ENCODE results near the gene CMIP. TPM values are rescaled to one million over a fixed set of nuclear protein-coding genes. Genes with fewer than 3 reads are reported as not detected.

CMIP gene
- polyA plus RNA-seq, 1 donor from 2014 or later = 15.1 TPM

GRCh38 chr16:81748476-81749198, 304.0 kb downstream of the CMIP start:
- no peaks in the 10 kb centered on the region for H3K9me2 ChIP-seq (ENCODE audit: insufficient read depth, low read length)
- H3K36me3 ChIP-seq (ENCODE audit: insufficient read depth, low read length) = no peaks in the 10 kb centered on the region
- no peak overlapping the region for H3K9ac ChIP-seq (ENCODE audit: low read length)
- no peaks in the 10 kb centered on the region for H4K20me1 ChIP-seq (ENCODE audit: insufficient read depth)
- no peak overlapping the region for H3K4me2 ChIP-seq (ENCODE audit: low read length)
- no peaks in the 10 kb centered on the region for H3K27me3 ChIP-seq (ENCODE audit: insufficient read depth, low read depth, low read length)
- H3F3A ChIP-seq (ENCODE audit: insufficient read depth, low read length, poor library complexity, severe bottlenecking) = no peaks in the 10 kb centered on the region
- no peaks in the 10 kb centered on the region for H3K79me2 ChIP-seq (replicated peaks; ENCODE audit: insufficient read depth, low read length)
- H3K4me3 ChIP-seq (ENCODE audit: low read length) = no peak overlapping the region
- TF ChIP-seq REST (IDR thresholded peaks at IDR 0.05; ENCODE audit: borderline replicate concordance) (no peak), MXI1 (conservative IDR thresholded peaks at IDR 0.05; ENCODE audit: poor library complexity, severe bottlenecking) (no peak), POLR2AphosphoS5 (IDR thresholded peaks at IDR 0.05) (no peak), CTCF (IDR thresholded peaks at IDR 0.05; ENCODE audit: poor library complexity, severe bottlenecking) (no peak), EZH2 (IDR thresholded peaks at IDR 0.05; ENCODE audit: borderline replicate concordance, insufficient read depth, low read length, poor library complexity, severe bottlenecking) (no peak), RAD21 (conservative IDR thresholded peaks at IDR 0.05) (no peak), EP300 (conservative IDR thresholded peaks at IDR 0.05; ENCODE audit: poor library complexity, severe bottlenecking) (no peak), TAF1 (IDR thresholded peaks at IDR 0.05; ENCODE audit: low read depth) (no peak), SMC3 (conservative IDR thresholded peaks at IDR 0.05; ENCODE audit: poor library complexity) (no peak)
- H3K27ac ChIP-seq (ENCODE audit: low read length) = no peak overlapping the region
- H2AFZ ChIP-seq (ENCODE audit: low read depth, low read length) = no peak overlapping the region
- H3K9me3 ChIP-seq (ENCODE audit: low read length) = no peaks in the 10 kb centered on the region

GRCh38 chr16:81752225-81752875, 307.7 kb downstream of the CMIP start:
- no peaks in the 10 kb centered on the region for H3K79me2 ChIP-seq (replicated peaks; ENCODE audit: insufficient read depth, low read length)
- H3K27ac ChIP-seq (ENCODE audit: low read length) = no peak overlapping the region
- H3K4me3 ChIP-seq (ENCODE audit: low read length) = no peak overlapping the region
- no peak overlapping the region for H3K9ac ChIP-seq (ENCODE audit: low read length)
- no peaks in the 10 kb centered on the region for H3K9me2 ChIP-seq (ENCODE audit: insufficient read depth, low read length)
- no peak overlapping the region for H3K4me2 ChIP-seq (ENCODE audit: low read length)
- no peaks in the 10 kb centered on the region for H3K27me3 ChIP-seq (ENCODE audit: insufficient read depth, low read depth, low read length)
- H2AFZ ChIP-seq (ENCODE audit: low read depth, low read length) = no peak overlapping the region
- no peak for TF ChIP-seq EZH2 (IDR thresholded peaks at IDR 0.05; ENCODE audit: borderline replicate concordance, insufficient read depth, low read length, poor library complexity, severe bottlenecking)
- no peak for TF ChIP-seq TAF1 (IDR thresholded peaks at IDR 0.05; ENCODE audit: low read depth)
- TF ChIP-seq POLR2AphosphoS5 (IDR thresholded peaks at IDR 0.05) = no peak
- TF ChIP-seq RAD21 (conservative IDR thresholded peaks at IDR 0.05) = no peak
- no peak for TF ChIP-seq REST (IDR thresholded peaks at IDR 0.05; ENCODE audit: borderline replicate concordance)
- TF ChIP-seq CTCF (IDR thresholded peaks at IDR 0.05; ENCODE audit: poor library complexity, severe bottlenecking) = no peak
- TF ChIP-seq SMC3 (conservative IDR thresholded peaks at IDR 0.05; ENCODE audit: poor library complexity) = no peak
- no peak for TF ChIP-seq EP300 (conservative IDR thresholded peaks at IDR 0.05; ENCODE audit: poor library complexity, severe bottlenecking)
- no peak for TF ChIP-seq MXI1 (conservative IDR thresholded peaks at IDR 0.05; ENCODE audit: poor library complexity, severe bottlenecking)
- no peaks in the 10 kb centered on the region for H3K9me3 ChIP-seq (ENCODE audit: low read length)
- no peaks in the 10 kb centered on the region for H4K20me1 ChIP-seq (ENCODE audit: insufficient read depth)
- no peaks in the 10 kb centered on the region for H3K36me3 ChIP-seq (ENCODE audit: insufficient read depth, low read length)
- H3F3A ChIP-seq (ENCODE audit: insufficient read depth, low read length, poor library complexity, severe bottlenecking) = no peaks in the 10 kb centered on the region
